ENCODE data around the gene TMEM269.
A peak's percentile ranks its signal among the peaks of the same experiment; 100 is the strongest.

TMEM269 gene, protein sequence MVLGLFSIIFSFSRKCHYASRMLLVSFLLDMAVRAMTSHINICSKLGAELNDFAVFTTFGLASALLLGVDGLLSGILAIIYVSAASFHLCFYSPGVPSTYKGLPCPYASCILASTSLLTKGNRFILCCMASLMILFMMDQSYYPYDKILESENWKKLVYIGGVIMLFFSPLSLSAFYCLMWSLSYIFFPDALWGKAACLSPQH

GRCh38 chr1:42784946-42785693 lies at the start of gene TMEM269:
Gene TMEM269, plus strand, starts transcription at chr1:42784991. Its CDS starts 4,903 bp downstream, at chr1:42789894.
- no peak for DNase-seq (ENCODE audit: low read depth)

DNA sequence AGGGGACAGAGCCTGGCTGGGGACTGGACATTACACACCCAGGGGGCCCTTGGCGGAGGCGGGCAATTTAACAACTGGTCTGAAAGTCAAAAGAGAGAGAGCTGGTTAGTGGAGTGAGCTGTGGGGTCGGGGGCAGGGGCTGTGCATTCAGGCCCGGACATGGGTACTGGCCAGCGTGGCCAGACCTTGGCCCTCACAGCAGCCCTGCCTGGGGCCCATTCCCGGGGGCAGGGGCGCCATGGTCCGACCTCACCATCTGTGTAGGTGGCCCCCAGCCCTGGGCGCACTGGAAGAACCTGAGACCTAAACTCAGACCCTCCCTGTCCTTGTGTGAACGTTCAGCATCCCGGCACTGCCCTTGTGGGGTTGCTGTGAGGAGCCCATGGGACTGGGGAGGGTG lies 49.7 kb upstream of the TMEM269 start:
- DNase-seq (ENCODE audit: low read depth) = no peak

- no peak for DNase-seq (ENCODE audit: low read depth)
These were observed 49.2 kb upstream of the TMEM269 start for GRCh38 chr1:42735477-42736105.

DNA sequence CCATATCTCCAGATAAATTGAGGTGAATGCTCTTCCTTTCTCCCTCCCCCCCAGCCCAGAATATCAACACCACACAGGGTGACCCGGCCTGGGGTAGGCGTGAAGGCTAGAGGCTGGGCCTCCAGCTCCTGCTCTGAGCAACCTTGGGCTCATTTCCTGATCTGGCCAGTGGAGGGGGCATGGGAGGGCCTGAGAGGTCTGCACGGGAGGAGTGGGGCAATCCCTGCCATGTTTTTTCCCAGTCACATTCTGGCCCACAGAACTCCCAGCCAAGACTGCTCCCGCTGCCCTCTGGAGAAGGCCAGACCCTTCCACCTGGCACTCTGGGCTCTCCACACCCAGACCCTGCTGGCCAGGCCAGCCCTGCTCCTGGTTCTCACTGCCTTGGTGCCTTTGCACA lies 48.6 kb upstream of the TMEM269 start:
- DNase-seq (ENCODE audit: low read depth) = no peak

GRCh38 chr1:42736571-42737200 lies 48.1 kb upstream of the TMEM269 start:
- no peak for DNase-seq (ENCODE audit: low read depth)

GRCh38 chr1:42737257-42737656 lies 47.5 kb upstream of the TMEM269 start:
- DNase-seq (ENCODE audit: low read depth) = no peak

DNA sequence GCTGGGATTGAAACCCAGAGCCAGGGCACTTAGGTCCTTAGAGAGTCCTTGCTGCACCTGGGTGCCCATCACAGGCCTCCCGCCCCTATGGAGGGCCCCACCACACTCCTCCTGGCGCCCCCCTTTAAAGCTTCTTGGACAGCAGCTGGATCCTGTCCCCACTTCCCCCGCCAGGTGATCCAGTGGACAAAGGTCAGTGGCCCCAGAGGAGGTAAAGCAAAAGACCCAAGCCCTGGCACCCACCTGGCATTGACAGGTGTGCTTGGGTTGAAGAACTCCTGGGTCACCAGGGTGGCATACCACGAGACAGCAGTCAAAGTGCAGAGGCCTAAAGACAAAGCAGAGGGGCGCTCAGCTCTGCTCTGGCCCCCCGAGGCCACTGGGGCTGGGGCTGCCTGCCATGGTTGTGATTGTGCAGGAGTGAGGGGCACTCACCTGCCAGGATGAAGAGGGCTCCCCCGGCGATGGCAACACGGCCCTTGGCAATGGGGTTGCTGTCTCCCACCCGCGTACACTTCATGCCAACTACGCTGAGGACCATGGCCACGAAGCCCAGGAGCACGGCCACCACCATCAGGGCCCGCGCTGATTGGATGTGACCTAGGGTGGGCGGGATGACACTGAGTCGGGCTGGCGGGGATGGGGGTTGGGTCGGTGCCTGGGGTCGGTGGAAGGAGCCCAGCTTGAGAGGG lies 46.7 kb upstream of the TMEM269 start:
- DNase-seq (ENCODE audit: low read depth) = no peak

- no peak for DNase-seq (ENCODE audit: low read depth)
These were observed 46.0 kb upstream of the TMEM269 start for GRCh38 chr1:42738678-42739226.

DNA sequence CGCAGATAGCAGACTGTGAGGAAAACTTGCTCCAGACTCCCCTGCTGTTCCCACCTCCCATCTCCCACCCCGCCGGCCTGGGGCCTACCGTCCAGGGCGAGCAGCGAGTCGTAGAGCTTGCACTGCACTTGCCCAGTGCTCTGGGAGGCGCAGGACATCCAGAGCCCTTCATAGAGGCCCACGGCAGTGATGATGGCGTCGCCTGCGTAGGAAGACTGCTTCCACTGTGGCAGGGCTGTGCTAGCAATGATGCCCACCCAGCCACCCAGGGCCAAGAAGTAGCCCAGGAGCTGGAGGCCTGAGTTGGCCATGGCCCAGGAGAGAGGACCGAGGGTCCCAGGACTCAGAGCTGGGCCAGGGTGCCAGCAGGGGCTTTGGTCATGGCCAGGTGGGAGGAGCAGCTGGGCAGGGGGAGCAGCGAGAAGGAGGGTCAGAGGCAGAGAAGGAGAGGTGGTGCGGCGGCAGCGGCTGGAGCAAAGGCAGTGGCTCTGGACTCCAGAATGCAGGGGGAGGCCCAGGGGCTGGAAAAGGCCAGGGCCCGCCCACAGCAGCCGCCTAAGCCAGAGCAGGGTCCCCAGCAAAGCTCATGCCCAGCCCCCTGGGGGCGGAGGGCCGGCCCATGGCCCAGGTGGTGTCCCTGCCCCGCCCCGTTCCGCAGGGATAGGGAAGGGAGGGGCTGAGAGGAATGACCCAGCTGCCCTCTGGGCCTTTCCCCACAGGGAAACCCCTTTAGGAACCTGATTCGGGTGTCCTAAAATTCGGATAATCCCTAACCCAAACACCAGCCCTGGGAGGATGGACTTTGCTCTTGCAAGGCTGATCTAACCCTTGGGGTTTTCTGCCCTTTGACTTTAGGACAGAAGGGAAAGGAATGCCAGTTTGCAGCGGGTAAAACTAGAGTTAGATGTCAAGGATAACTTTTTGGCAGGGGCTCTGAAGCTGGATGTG lies 44.8 kb upstream of the TMEM269 start, which contains the start of gene CLDN19:
Gene CLDN19, minus strand, starts transcription at position 484 of the 948 bp plus-strand sequence. Its CDS starts 173 bp downstream, at position 311.
- no peak for DNase-seq (ENCODE audit: low read depth)

DNA sequence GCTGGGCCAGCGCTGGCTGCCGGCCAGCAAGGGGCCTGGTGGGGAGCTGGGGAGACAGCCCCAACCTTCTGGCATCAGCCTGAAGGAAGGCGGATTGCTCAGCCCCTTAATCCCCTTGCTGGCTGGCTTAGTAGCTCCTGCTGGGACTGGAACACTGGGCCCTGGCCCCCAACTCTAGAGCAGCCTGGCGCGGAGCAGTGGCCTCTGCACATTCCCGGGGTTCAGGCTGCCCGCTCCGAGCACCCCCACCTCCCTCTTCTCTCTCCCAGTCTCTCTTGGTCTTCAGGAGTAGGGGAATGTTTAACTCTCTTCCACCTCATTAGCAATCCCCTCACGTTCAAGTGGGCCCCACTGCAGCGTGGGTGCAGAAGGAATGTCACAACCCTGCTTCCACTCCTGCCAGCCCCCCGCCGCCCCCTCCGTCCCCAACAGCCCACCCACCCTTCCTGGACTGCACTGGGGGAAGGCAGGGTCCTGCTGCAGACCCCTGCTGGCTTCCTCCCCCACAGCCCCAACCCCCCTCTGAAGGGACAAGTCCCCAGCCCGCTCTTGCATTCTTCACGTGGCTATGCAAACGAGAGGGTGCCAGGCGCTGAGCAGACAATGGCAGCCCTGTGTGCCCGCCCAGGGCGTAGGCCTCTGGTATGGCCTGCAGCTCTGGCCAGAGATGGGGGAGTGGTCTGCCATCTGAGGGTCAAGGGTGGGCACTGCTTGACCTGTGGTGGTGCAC lies 43.8 kb upstream of the TMEM269 start:
- no peak for DNase-seq (ENCODE audit: low read depth)

DNA sequence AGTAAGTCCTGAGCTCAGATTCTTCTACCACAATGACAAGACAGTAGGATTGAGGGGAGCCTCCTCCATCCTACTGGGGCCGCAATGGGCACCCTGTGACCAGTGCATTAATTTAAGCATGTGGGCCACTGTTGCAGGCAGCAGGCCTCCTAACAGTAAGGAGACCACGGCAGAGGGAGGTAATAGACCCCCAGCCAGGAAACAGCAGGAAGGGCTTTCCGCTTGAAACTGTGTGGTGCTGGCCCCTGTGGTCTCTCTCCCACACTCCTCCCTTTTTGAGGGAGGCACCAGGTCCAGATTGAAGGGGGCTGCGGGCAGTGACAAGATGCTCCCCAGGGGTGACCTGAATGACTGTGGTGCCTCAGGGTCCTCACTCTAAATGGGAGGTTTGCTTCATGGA lies 43.1 kb upstream of the TMEM269 start:
- DNase-seq (ENCODE audit: low read depth) = no peak

- no peak for DNase-seq (ENCODE audit: low read depth)
These were observed 42.6 kb upstream of the TMEM269 start for GRCh38 chr1:42742141-42742540.

DNA sequence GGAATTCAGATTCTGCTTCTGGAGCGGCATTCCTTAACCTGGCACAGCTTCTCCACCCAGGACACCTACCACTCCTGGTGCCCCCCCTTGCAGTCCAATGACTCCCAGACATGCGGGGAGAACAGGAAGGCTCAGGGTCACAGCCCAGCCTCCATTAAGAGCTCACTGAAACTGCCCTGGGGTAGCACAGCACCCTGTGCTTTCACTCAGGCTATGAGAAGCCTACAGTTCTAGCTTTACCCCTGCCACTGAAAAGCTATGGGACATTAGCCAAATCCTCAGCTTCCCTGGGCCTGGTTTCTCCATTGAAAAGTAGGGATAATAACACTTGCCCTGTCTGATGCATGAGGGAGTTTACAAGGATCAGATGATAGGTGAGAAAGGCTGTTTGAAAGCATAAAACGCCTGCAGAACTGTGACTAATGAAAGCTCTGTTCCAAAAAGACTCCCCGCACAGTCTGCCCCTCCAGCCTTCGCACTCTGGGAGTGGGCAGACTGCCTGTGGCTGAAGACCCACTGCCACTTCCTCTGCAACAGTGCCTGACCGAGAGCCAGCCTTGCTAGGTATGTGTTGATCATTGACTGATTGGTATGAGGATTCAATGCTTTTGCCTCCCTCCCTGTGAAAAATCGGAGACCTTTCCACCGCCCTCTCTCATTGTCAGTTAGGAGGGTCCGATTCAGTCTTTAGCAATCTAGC lies 42.0 kb upstream of the TMEM269 start:
- DNase-seq (ENCODE audit: low read depth) = no peak

DNA sequence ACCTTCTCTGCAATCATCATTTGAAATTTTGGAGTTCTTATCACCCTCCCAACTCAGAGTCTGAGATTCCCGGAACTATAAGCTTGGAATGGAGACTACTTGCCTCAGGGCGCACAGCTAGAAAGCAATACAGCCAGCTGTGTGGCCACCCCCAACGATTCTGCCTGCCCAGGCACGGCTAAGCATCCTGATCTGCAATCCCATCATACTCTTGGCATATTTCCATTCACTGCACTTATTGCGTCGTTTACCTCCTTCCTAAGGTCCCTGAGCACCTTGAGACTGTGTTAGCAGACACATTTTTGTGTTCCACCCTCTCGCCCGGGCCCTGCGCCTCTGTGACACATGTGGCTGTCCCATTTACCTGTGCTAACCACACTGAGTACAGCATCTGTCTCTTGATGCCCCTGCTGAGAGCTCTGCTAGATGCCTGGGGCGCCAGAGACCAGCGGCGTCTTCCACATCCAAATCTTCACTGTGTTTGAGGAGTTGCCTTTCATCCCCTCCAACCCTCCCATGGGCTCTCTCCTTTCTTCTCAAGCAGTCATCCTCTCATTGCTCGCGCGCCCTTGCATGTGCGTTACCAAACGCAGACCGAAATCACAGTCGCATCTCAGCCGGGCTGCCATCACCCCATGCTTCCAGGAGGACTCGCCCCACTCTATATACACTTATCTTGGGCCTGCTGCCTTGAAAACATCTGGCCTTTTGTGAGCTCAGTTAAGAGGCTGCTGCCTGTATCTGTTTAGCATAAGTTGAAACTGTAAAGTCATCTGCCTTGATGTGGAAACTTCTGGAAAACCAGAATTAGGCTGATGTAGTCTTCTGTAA lies 41.3 kb upstream of the TMEM269 start:
- no peak for DNase-seq (ENCODE audit: low read depth)

DNA sequence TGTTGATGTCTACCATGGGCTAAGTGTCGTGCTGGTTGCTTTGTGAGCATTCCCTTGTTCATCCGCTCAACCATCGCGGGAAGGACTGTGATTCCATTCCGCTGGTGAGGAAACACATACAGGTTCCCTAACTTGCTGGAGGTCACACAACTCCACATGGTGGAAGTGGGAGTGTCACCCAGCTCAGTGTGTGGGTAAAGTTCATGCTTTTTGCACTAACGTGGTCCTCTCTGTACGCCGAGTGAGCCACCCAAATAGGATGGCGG lies 40.7 kb upstream of the TMEM269 start:
- no peak for DNase-seq (ENCODE audit: low read depth)

- no peak for DNase-seq (ENCODE audit: low read depth)
These were observed 38.9 kb upstream of the TMEM269 start for GRCh38 chr1:42745851-42746250.

GRCh38 chr1:42746436-42747105 lies 38.2 kb upstream of the TMEM269 start:
- no peak for DNase-seq (ENCODE audit: low read depth)

DNA sequence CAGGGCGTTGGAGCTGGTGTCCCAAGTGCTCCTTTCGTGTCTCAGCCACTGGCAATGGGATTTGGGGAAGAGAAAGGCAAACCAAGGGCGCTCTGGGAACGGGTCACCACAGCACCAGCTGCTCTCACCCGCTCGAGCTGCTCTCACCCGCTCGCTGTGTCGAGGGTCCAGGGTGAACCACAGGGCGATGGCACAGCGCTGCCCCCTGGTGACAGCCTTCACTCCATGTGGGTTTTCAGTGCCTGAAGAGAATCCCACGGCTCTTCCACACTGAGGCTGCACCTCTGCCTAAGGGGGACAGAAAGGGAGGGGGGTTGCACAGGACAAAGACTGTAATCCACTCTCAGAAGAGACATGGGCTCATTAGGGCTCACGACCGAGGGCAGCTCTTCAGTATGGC lies 37.7 kb upstream of the TMEM269 start:
- DNase-seq (ENCODE audit: low read depth) = peak; percentile 26
